LNCaP clone FGC (cell line): ENCODE results near the gene AKT1S1.

Experiments
- DNase-seq: peaks from one replicate; pipeline ENCODE4 v3.0.0-alpha.2; 2011; ENCODE audit warnings: low read depth
- H3K4me3 ChIP-seq: 2 replicates; pipeline ENCODE4 v1.5.1; 2011; ENCODE audit warnings: mild to moderate bottlenecking, low read depth, low read length, control low read depth
- TF ChIP-seq, protein P1 (sequence below): IDR thresholded peaks from 2 replicates; pipeline ENCODE4 v1.5.1; 2012; ENCODE audit warnings: mild to moderate bottlenecking; ENCODE audit not compliant: control insufficient read depth, insufficient read depth; ENCODE audit errors: extremely low read depth

The AKT1S1 gene

DNA sequence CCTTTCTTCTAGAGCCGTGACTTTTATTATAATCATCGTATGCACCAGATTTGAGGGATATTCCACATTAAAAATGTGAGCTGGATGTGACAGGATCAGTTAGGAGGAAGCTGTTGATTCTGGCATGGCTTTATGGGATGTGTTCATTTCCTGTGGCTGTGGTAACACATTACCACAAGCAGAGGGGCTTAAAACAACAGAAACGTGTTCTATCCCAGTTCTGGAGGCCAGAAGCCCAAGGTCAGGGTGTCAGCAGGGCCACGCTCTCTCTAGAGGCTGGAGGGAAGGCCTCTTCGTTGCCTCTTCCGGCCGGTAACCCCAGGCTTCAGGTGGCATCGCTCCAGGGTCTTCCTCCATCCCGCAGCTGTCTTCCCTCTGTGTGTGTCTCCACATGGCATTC, 44.6 kb downstream of the AKT1S1 start:
- H3K4me3 ChIP-seq = no peak overlapping the region
- no peak for DNase-seq
- TF ChIP-seq, protein P1, sequence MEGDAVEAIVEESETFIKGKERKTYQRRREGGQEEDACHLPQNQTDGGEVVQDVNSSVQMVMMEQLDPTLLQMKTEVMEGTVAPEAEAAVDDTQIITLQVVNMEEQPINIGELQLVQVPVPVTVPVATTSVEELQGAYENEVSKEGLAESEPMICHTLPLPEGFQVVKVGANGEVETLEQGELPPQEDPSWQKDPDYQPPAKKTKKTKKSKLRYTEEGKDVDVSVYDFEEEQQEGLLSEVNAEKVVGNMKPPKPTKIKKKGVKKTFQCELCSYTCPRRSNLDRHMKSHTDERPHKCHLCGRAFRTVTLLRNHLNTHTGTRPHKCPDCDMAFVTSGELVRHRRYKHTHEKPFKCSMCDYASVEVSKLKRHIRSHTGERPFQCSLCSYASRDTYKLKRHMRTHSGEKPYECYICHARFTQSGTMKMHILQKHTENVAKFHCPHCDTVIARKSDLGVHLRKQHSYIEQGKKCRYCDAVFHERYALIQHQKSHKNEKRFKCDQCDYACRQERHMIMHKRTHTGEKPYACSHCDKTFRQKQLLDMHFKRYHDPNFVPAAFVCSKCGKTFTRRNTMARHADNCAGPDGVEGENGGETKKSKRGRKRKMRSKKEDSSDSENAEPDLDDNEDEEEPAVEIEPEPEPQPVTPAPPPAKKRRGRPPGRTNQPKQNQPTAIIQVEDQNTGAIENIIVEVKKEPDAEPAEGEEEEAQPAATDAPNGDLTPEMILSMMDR = no peak

DNA sequence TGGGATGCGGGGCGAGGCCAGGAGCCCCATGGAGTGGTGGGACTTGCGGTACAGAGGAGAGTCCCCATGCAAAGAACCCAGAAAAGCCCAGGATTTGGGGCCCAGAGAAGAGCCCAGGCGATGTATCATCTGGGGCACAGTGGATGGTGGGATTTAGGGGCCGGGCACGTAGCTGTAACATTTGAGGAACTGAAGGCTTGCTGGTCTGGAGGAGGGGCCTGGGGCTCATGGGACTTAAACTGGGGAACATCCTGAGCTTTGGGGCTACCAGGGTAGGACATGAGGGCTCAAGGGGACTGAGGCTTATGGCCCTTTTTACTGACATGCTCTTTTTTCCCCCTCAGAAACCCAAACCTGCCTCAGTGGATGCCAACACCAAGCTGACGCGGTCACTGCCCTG, 45.6 kb downstream of the AKT1S1 start:
- TF ChIP-seq, protein P1 = no peak
- no peak for DNase-seq
- H3K4me3 ChIP-seq = no peak overlapping the region

DNA sequence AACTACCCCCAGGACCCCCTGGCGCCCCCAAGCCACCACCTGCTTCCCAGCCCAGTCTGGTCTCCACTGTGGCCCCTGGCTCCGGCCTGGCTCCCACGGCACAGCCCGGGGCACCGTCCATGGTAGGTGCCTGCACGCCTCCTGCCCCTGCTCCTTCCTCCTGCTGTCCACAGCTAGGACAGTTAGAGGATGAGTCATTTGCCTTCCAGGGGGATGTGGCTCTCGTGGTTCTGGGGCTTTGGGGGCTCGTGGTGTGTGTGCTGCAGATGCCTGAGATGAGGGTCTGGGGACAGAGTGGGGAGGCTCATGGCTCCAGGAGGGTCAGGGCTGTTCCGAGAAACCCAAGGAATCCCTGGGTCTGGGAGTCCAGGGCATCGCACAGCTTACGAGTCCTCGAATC, 46.4 kb downstream of the AKT1S1 start:
- TF ChIP-seq, protein P1 = no peak
- DNase-seq = no peak
- H3K4me3 ChIP-seq = no peak overlapping the region

DNA sequence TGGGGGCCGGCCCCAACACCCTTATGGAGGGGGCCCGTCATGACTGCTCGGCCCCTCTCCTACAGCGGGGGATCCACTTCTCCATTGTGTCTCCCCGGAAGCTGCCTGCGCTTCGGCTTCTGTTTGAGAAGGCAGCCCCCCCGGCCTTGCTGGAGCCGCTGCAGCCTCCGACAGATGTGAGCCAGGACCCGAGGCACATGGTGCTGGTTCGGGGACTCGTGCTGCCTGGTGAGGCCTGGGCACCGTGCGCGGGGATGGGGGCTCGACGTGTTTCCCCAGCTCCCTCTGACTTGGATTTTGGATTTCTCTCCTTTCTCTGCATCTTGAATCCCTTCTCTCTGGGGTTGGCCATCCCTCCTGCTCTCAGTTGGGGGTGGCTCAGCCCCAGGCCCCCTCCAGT, 47.4 kb downstream of the AKT1S1 start:
- DNase-seq = no peak
- TF ChIP-seq, protein P1 = no peak
- no peak overlapping the region for H3K4me3 ChIP-seq

DNA sequence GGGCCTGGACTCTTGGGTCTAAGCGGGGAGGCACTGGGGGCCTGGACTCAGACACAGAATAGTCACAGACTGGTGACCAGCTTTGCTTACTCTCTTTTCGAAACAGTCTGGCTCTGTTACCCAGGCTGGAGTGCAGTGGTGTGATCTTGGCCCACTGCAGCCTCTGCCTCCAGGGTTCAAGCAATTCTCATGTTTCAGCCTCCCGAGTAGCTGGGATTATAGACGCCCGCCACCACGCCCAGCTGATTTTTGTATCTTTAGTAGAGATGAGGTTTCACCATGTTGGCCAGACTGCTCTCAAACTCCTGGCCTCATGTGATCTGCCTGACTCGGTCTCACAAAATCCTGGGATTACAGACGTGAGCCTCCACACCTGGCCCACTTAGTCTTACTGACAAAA, 48.0 kb downstream of the AKT1S1 start:
- TF ChIP-seq, protein P1 = no peak
- H3K4me3 ChIP-seq = no peak overlapping the region
- no peak for DNase-seq

DNA sequence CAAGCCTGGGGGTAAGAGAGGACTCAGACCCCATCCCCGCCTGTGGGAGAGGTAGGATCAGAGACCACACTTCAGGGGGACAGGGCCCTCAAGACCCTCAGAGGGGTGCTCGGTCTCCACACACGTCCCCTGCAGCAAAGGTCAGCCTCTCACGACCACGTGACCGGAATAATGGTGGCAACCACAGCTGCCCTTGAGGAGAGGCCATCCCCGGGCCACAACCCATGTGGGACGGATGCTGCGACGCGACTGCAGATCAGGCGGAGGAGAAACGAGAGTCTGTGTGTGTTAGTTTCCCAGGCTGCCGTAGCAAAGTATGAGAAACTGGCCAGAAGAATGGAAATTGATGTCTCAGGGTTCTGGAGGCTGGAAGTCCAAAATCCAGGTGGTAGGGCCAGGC, 50.1 kb downstream of the AKT1S1 start:
- DNase-seq = no peak
- H3K4me3 ChIP-seq = no peak overlapping the region
- TF ChIP-seq, protein P1 = no peak

DNA sequence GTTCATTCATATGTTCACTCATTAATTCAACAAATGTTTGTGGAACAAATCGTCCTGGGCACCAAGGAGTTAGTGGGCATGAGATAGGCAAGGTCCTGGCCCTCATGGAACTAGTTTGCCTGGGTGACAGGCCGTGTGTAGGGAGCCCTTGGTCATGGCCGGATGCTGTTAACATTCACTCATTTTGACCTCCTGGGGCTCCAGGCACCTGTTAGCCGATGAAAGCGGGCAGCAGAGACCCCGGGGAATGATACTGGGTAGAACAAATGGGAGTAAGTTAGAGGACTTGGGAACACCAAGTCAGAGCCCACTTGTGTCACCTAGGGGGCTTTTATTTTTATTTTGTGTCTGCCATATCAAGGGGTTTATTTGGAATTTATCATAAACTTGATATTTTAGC, 52.5 kb downstream of the AKT1S1 start:
- TF ChIP-seq, protein P1 = no peak
- DNase-seq = no peak
- no peak overlapping the region for H3K4me3 ChIP-seq
